Nephron progenitor cell (in vitro differentiated cells): ENCODE data around the gene PRSS38.
A peak's percentile ranks its signal among the peaks of the same experiment; 100 is the strongest.

Source experiments
- DNase-seq: peaks from one replicate; pipeline ENCODE4 v3.0.0; 2021
- H3K27ac Mint-ChIP-seq: 2 replicates; pipeline ENCODE4 v1.8.0; 2021; ENCODE audit warnings: mild to moderate bottlenecking, moderate library complexity, mixed read lengths
- H3K27me3 Mint-ChIP-seq: 2 replicates; pipeline ENCODE4 v1.8.0; 2021; ENCODE audit warnings: mild to moderate bottlenecking, low read depth, mixed read lengths; ENCODE audit not compliant: poor library complexity
- H3K36me3 Mint-ChIP-seq: 2 replicates; pipeline ENCODE4 v1.8.0; 2021; ENCODE audit warnings: low read depth, mixed read lengths
- H3K4me1 Mint-ChIP-seq: 2 replicates; pipeline ENCODE4 v1.8.0; 2021; ENCODE audit warnings: mixed read lengths
- H3K4me3 Mint-ChIP-seq: 2 replicates; pipeline ENCODE4 v1.8.0; 2021; ENCODE audit warnings: mild to moderate bottlenecking, moderate library complexity, mixed read lengths
- H3K9me3 Mint-ChIP-seq: 2 replicates; pipeline ENCODE4 v1.8.0; 2021; ENCODE audit warnings: mild to moderate bottlenecking, moderate library complexity, mixed read lengths
- TF ChIP-seq, protein P1 (sequence below): fragments of 200-600 bp; sonication (generic); IDR thresholded peaks from 2 replicates; pipeline ENCODE4 v1.5.0; 2021; ENCODE audit warnings: antibody characterized with exemption

Gene PRSS38

DNA sequence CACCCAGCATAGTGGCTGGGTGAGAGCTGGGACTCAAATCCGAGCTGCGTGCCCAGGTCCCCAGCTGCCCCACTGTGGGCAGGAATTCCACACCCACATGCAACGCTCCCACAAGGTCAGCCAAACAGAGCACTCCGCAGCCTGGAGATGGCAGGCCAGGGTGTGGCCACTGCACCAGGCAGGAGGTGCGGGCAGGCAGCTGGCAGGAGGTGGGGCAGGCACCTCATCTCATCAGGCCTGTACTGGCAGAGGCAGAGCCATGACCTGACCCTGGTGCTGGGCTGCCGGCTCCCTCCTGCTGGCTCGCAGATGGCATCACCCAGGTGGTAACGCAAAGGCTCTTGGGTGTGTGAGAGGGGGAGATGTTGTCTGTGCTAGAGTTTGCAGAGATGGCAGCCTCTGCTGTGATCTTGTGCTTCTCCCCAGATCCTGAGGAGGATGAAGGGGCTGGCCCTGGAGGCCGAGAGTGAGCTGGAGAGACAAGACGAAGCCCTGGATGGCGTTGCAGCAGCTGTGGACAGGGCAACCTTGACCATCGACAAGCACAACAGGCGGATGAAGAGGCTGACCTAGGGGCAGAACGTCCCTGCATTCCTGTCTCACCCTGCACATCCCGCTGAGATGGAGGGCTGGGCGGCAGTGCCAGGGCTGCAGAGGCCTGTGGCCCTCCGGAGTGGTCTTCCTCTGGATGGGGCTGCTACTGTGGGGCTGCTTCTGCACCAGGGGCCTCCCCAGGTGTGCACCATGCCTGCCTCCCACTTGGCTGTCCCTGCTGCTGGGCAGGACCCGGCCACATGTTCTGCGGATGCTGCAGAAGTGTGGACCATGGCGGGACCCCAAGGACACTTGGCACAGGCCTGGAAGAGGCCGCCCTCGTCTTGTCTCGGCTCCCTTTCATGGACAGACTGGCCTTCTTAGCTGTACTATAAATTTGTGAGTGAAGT lies 35.1 kb upstream of the PRSS38 start:
- DNase-seq = no peak
- no peaks in the 10 kb centered on the region for H3K4me1 Mint-ChIP-seq
- peaks cover 22% of the 10 kb centered on the region for H3K36me3 Mint-ChIP-seq
- H3K9me3 Mint-ChIP-seq = no peaks in the 10 kb centered on the region
- H3K27me3 Mint-ChIP-seq = peaks cover 14% of the 10 kb centered on the region
- TF ChIP-seq, protein P1, sequence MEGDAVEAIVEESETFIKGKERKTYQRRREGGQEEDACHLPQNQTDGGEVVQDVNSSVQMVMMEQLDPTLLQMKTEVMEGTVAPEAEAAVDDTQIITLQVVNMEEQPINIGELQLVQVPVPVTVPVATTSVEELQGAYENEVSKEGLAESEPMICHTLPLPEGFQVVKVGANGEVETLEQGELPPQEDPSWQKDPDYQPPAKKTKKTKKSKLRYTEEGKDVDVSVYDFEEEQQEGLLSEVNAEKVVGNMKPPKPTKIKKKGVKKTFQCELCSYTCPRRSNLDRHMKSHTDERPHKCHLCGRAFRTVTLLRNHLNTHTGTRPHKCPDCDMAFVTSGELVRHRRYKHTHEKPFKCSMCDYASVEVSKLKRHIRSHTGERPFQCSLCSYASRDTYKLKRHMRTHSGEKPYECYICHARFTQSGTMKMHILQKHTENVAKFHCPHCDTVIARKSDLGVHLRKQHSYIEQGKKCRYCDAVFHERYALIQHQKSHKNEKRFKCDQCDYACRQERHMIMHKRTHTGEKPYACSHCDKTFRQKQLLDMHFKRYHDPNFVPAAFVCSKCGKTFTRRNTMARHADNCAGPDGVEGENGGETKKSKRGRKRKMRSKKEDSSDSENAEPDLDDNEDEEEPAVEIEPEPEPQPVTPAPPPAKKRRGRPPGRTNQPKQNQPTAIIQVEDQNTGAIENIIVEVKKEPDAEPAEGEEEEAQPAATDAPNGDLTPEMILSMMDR = no peak
- H3K27ac Mint-ChIP-seq = no peak overlapping the region
- no peak overlapping the region for H3K4me3 Mint-ChIP-seq

DNA sequence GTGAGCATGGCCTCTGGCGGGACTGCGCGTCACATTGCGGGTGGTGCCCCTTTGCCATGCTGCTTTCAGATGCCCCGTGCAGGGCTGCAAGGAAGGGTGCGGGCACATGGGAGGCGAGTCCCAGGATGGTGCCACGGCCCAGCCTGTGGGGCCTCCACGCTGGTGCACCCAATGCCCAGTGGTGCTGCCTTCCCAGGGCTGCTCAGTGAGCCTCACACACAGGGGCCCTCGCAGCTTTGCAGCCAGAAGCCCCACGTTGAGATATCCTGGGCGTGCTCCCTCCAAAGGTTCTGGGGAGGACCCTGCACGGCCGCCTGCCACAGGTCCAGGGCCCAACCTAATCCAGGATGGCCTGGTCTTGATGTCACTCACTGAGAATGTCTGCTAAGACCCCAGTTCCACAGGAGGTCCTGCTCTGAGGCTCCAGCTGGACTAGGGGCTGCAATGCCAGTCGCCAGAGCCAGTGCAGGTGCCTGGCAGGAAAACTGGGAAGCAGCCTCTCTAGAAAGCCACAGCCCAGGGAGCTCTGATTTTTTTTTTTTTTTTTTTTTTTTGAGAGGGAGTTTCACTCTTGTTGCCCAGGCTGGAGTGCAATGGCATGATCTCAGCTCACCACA lies 34.1 kb upstream of the PRSS38 start:
- no peak for DNase-seq
- Mint-ChIP-seq H3K36me3 (peaks cover 19% of the 10 kb centered on the region), H3K9me3 (no peaks in the 10 kb centered on the region), H3K27ac (no peak overlapping the region), H3K4me1 (no peaks in the 10 kb centered on the region), H3K27me3 (peaks cover 24% of the 10 kb centered on the region), H3K4me3 (no peak overlapping the region)
- TF ChIP-seq, protein P1 = no peak

DNA sequence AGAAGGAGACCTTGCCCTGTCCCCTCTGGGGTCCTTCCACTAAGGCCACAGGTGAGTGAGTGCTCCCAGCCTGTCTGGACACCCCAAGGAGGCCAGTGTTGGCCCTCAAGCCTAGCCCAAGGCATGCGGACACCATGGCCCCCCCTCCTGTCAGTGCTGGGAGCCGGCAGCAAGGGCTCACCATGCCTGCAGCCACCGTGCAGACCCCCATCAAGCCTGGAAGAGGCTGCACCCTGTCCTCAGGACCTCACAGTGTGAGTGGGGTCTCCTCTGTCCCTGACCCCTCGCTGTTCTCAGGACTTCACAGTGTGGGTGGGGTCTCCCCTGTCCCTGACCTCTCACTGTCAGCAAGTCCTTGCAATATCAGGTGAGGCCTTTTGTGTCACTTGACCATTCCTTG lies 33.2 kb upstream of the PRSS38 start:
- no peak overlapping the region for H3K27ac Mint-ChIP-seq
- peaks cover 32% of the 10 kb centered on the region for H3K27me3 Mint-ChIP-seq
- H3K36me3 Mint-ChIP-seq = peaks cover 16% of the 10 kb centered on the region
- no peak for DNase-seq
- no peak overlapping the region for H3K4me3 Mint-ChIP-seq
- peaks cover 4% of the 10 kb centered on the region for H3K4me1 Mint-ChIP-seq
- no peaks in the 10 kb centered on the region for H3K9me3 Mint-ChIP-seq
- TF ChIP-seq, protein P1 = no peak

DNA sequence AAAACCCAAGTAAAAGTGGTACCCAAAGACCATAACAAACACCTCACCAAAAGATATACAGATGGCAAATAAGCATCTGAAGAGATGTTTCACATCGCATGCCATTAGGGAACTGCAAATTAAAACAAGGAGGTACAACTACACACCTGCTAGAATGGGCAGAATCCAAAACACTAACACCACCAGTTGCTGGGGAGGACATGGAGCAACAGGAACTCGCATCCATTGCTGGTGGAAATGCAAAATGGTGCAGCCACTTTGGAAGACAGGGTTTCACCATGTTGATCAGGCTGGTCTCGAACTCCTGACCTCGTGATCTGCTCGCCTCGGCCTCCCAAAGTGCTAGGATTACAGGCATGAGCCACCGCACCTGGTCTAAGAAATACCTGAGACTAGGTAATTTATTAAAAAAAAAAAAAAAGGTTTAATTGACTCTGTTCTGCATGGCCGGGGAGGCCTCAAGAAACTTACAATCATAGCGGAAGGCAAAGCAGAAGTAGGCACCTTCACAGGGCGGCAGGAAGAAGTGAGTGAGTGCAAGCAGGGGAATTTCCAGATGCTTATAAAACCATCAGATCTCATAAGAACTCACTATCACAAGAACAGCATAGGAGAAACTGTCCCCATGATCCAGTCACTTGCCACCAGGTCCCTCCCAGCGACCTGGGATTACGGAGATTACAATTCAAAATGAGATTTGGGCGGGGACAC lies 30.2 kb upstream of the PRSS38 start:
- H3K36me3 Mint-ChIP-seq = peaks cover 16% of the 10 kb centered on the region
- TF ChIP-seq, protein P1 = no peak
- H3K9me3 Mint-ChIP-seq = no peaks in the 10 kb centered on the region
- peaks cover 58% of the 10 kb centered on the region for H3K27me3 Mint-ChIP-seq
- H3K4me1 Mint-ChIP-seq = peaks cover 18% of the 10 kb centered on the region
- H3K27ac Mint-ChIP-seq = no peak overlapping the region
- H3K4me3 Mint-ChIP-seq = peak overlapping the region; percentile 34
- DNase-seq = no peak

DNA sequence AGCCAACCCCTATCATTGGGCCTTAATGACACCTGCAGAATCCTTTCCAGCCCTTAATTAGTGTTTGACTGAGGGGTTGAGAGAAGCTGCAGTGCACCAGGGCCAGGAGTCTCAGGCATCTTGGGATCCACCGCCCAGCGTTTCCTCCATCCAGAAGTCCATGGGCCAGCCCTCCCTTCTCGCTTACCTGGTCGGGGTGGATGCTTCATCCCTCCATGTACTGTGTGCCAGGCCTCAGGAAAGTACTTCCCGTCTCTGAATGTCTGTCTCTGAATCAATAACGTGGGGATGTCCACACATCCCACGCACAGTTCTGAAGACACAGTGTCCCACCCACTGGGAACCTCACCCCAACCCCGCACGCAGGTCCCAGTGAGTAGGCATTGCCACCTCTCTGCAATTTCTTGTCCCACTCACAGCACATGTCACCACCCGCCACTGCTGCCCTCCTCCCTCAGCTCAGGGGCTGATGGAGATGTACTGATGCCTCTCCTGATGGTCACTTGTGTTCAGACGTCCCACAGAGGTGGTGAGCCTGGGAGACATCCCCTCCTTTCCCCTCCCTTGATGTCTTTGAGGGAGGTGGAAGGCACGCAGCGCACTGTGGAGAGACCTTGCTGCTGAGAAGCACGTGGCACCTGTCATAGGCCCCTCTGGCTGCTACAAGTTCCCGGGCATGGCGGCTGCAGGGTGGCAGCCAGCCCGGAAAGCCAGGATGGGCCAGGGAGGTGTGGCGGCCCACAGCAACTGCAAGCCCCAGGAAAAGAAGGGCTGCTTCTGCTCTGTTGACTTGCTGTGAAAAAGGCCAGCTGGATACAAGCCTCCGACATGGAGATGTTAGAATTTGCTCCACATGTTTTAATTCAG lies 29.4 kb upstream of the PRSS38 start:
- H3K4me3 Mint-ChIP-seq = peak overlapping the region; percentile 42
- peaks cover 63% of the 10 kb centered on the region for H3K27me3 Mint-ChIP-seq
- peaks cover 16% of the 10 kb centered on the region for H3K36me3 Mint-ChIP-seq
- no peak overlapping the region for H3K27ac Mint-ChIP-seq
- no peak for DNase-seq
- TF ChIP-seq, protein P1 = no peak
- no peaks in the 10 kb centered on the region for H3K9me3 Mint-ChIP-seq
- H3K4me1 Mint-ChIP-seq = peaks cover 18% of the 10 kb centered on the region
